Measurements from ENCODE around the gene CPVL.

CPVL gene

DNA sequence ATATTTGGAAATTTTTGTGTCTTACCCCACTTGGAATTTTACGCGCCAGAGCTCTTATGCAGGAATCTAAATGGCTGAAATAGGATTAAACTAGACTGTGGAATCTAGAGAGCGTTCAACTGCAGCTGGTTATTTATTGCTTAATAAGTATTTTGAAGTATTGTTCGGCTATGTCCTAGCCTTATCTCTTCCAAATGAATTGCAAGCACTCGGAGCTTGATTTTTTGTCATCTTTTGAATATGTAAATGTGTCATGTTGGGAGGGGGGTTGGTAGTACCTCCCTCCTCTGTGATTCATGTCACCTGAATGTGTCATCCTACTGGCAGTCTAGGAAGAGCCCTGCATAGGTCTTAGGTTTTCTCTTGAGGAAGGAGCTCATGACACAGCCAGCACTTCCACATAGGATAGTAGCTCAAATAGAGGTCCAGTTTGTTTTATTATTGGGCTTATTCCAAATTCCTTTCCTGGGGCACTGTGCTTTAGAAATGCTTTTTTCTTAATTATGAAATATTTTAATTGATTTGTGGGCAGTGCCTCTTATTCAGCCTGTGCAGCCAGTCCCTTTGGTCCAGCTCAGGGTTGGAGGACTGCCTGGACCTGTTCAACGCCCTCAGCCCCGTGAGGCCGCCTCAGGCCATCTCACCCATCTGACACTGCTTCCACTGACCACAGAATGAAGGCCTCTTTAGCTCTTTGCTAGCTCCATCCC is 165.7 kb downstream of the CPVL start:
- TF ChIP-seq TAF1 (IDR thresholded peaks at IDR 0.05; ENCODE audit: borderline replicate concordance, low read depth, low read length): no peak
- TF ChIP-seq POLR2AphosphoS5 (IDR thresholded peaks at IDR 0.05; ENCODE audit: low read depth, low read length): no peak
- no peak for TF ChIP-seq POLR2A (IDR thresholded peaks at IDR 0.05; ENCODE audit: low read depth, low read length)
- DNase-seq (ENCODE audit: insufficient read length) (no peak), FAIRE-seq (no peak)

DNA sequence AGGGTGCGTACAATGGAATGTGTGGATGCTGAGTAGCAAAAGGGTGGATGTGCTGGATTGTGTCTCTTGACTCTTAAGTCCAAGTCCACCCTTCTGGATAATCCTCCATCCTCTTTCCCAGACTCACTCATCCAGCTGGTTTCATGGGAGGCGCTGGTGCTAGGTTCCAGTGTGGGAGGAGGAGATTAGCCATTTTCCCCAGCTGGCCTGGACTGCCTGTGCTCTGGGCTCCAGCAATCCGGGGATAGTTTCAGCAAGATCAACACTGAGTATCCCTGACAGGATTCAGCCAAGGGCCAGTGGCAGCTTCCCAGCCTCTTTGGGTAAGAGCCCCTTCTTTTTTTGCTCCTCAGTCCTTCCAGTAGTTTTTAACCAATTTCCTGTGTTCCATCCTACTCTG is 166.6 kb downstream of the CPVL start:
- TF ChIP-seq POLR2A (IDR thresholded peaks at IDR 0.05; ENCODE audit: low read depth, low read length): no peak
- no peak for TF ChIP-seq POLR2AphosphoS5 (IDR thresholded peaks at IDR 0.05; ENCODE audit: low read depth, low read length)
- no peak for TF ChIP-seq TAF1 (IDR thresholded peaks at IDR 0.05; ENCODE audit: borderline replicate concordance, low read depth, low read length)
- FAIRE-seq: no peak
- DNase-seq (ENCODE audit: insufficient read length): no peak

DNA sequence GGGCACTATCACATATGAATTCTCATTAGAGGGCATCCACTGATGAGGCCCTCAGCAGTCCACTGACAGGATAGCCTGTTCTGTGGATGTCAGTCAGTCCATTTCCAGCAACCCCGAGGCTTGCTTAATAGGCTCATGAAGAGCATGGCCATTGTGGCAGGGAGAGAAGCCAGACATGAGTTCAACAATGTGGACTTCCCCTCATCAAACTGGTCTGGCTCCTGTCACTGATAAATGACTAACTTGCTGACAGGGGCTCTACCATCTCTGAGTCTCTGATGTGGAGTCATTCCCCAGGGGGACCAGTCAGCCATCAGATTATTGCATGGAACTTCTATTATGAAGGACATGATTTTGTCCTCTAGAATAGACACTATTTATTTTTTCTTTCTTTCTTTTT is 168.5 kb downstream of the CPVL start:
- FAIRE-seq (no peak), DNase-seq (ENCODE audit: insufficient read length) (no peak)
- TF ChIP-seq POLR2AphosphoS5 (IDR thresholded peaks at IDR 0.05; ENCODE audit: low read depth, low read length): no peak
- TF ChIP-seq TAF1 (IDR thresholded peaks at IDR 0.05; ENCODE audit: borderline replicate concordance, low read depth, low read length): no peak
- TF ChIP-seq POLR2A (IDR thresholded peaks at IDR 0.05; ENCODE audit: low read depth, low read length): no peak

DNA sequence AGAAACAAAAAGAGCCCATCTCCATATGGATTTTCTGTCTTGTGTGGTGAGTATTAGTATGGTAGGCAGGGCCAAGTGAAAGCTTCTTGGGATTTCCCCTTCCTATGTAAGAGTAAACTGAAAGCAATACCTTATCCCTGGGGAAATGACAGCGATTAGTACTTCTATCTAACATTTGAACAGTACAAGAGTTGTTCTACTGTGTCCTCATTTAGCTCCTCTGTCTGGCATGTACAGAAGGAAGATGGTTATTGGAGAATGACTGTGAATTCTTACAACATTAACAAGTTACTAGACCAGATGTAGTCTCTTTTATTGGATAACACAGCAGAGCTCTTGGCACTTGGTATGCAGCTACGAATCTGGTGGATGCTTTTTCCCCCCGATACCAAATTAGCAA is 170.3 kb downstream of the CPVL start:
- DNase-seq (ENCODE audit: insufficient read length) (no peak), FAIRE-seq (no peak)
- TF ChIP-seq POLR2AphosphoS5 (IDR thresholded peaks at IDR 0.05; ENCODE audit: low read depth, low read length) (no peak), POLR2A (IDR thresholded peaks at IDR 0.05; ENCODE audit: low read depth, low read length) (no peak), TAF1 (IDR thresholded peaks at IDR 0.05; ENCODE audit: borderline replicate concordance, low read depth, low read length) (no peak)

DNA sequence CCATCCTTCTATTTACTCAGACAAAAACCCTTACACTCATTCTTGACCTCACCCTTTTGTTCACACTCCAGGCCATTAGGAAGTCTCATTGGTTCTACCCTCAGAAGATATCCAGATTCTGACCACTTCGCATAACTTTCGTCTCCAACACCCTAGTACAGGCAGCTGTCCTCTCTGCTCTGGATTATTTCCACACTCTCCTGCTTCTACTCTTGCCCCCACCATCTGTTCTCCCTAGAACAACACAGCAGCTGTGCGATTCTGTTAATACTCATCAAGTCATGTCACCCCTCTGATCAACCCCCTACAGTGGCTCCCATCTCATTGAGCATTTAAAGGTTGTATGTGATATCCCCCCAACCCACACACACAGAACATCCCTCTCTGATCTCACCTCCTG is 172.7 kb downstream of the CPVL start:
- DNase-seq (ENCODE audit: insufficient read length) (no peak), FAIRE-seq (no peak)
- no peak for TF ChIP-seq TAF1 (IDR thresholded peaks at IDR 0.05; ENCODE audit: borderline replicate concordance, low read depth, low read length)
- TF ChIP-seq POLR2AphosphoS5 (IDR thresholded peaks at IDR 0.05; ENCODE audit: low read depth, low read length): no peak
- no peak for TF ChIP-seq POLR2A (IDR thresholded peaks at IDR 0.05; ENCODE audit: low read depth, low read length)

DNA sequence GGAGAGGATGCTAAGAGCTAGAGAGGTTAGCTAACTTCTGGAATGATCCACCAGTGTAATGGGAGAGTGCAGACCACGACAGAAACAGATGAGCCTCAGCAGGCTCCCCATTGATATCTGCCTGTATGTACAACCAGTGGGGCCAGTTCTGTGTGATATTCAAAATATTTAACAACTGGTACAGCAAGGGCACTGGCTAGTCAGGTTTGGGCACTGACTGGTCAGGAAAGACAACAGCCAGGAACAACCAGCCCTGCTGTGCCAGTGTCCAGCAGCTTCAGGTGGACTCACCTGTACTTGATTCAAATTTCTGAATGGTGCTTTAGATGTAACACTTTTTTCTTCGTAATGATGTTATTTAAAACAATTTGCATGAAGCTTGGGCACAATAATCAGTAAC is 182.3 kb downstream of the CPVL start:
- TF ChIP-seq POLR2AphosphoS5 (IDR thresholded peaks at IDR 0.05; ENCODE audit: low read depth, low read length) (no peak), POLR2A (IDR thresholded peaks at IDR 0.05; ENCODE audit: low read depth, low read length) (no peak)
- FAIRE-seq: no peak

DNA sequence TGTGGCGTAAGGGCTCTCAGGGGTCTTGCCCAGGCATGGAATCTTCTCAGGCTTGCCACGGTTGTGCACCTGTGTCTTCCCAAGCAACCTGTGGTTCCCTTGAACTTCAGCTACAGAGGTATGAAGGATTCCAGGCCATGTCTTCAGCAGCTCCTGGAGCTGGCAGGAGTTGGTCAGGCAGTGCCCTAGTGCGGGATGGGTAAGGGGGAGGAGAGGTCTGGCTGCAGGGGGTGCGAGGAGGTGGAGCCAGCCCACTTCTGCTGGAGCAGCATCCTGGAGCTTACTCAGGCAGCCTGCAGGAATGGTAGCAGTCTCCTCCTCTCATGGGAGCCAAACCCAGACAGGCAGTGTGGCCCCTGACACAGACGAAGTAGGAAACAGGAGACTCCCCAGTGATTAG is 184.4 kb downstream of the CPVL start:
- FAIRE-seq: no peak
- TF ChIP-seq POLR2A (IDR thresholded peaks at IDR 0.05; ENCODE audit: low read depth, low read length) (no peak), TAF1 (IDR thresholded peaks at IDR 0.05; ENCODE audit: borderline replicate concordance, low read depth, low read length) (no peak), POLR2AphosphoS5 (IDR thresholded peaks at IDR 0.05; ENCODE audit: low read depth, low read length) (no peak)
- no peak for DNase-seq (ENCODE audit: insufficient read length)

More for the DNA sequence above, 182.3 kb downstream of the CPVL start:
- no peak for DNase-seq (ENCODE audit: insufficient read length)

DNA sequence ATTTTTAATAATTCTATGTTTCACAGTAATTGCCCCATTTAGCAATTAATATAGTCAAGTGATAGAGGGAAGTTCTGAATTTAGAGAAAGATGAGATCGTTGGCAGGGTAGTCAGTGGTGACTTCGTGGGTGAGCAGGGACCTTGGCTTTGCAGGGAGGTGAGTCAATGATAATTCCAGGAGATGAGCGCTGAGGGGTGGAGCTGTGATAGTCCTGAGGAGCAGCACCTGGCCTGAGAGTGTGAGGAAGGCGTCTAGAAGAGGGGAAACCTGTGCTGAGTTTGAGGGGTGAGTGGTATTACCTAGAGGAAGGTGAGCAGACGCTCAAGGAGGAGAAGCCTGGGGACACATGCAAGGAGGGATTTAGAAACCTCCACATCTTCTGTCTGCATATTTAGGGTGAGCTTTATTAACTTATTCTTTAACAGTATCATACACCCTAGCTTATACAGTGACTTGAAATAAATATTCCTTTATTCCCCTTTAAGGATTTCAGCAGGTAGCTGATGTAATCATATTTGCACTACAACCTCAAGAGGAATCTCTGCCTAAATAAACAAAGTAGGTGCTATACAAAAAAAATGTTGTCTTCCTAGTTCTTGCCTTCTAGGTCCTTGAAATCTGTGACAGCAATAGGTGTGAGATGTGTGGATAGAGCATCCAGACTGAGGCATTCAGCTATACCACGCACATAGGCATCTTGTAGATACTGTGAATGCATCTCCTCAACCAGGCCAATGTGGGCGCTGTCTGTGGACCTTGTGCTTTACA is 186.1 kb downstream of the CPVL start:
- DNase-seq (ENCODE audit: insufficient read length): no peak
- TF ChIP-seq POLR2AphosphoS5 (IDR thresholded peaks at IDR 0.05; ENCODE audit: low read depth, low read length): no peak
- FAIRE-seq: no peak

DNA sequence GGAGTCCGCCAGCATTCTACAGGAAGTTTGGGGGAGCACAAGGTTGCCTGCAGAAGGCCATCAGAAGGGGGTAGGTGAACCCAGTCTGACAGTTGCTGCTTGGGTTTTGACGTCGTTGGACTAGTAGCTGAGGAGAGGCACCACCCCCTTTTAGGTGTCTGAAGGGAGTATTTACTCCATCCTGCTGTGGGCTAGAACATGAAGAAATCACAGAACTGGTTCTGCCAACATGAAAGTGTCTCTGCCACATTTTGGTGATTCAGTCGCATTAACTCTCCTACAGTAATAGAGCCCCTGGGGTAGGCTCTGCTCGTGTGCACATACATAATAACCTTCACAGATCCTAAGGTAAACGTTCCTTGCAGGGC is 187.4 kb downstream of the CPVL start:
- no peak for FAIRE-seq
- DNase-seq (ENCODE audit: insufficient read length): no peak
- TF ChIP-seq TAF1 (IDR thresholded peaks at IDR 0.05; ENCODE audit: borderline replicate concordance, low read depth, low read length) (no peak), POLR2A (IDR thresholded peaks at IDR 0.05; ENCODE audit: low read depth, low read length) (no peak), POLR2AphosphoS5 (IDR thresholded peaks at IDR 0.05; ENCODE audit: low read depth, low read length) (no peak)

DNA sequence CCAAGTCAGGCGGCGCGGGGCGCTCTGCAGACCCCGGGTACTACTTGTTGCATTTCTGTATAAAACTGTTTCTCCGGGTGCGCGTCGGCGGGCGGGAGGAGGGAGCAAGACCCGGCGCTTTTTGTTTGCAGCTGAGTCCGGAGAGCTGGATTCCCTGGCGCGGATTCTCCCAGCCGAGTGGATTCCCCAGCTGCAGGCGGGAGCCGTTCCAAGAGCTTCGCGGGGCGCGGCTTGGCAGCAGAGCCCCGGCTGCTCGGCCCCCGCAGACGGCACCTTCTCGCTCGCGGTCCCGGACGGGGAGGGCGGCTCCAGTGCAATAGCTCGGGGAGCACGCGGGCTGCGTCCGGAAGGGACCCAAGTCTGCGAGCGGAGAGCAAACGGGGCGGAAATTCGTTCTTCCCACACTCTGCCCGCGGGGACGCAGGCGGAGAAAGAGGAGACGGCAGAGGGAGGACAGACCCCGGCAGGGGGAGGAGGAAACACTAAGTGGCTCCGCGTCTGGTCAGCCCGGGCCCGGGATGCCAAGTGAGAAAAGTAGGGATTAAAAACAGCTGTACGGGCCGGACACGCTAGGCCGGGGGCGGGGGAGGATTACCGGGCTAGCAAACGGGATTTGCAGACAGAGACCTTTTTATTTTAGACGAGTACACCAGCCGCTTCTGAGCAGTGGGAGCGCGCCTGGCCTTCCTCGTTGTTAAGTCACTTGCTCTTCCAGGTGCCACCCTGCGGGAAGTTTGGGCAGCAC is 187.9 kb downstream of the CPVL start, which contains the start of gene TRIL:
Gene TRIL (minus strand): TSS at position 96 of the 745 bp plus-strand sequence. CDS start 284 bp downstream, outside the sequence.
- FAIRE-seq (no peak), DNase-seq (ENCODE audit: insufficient read length) (peak; percentile 11)
- TF ChIP-seq TAF1 (IDR thresholded peaks at IDR 0.05; ENCODE audit: borderline replicate concordance, low read depth, low read length) (no peak), POLR2AphosphoS5 (IDR thresholded peaks at IDR 0.05; ENCODE audit: low read depth, low read length) (no peak)

DNA sequence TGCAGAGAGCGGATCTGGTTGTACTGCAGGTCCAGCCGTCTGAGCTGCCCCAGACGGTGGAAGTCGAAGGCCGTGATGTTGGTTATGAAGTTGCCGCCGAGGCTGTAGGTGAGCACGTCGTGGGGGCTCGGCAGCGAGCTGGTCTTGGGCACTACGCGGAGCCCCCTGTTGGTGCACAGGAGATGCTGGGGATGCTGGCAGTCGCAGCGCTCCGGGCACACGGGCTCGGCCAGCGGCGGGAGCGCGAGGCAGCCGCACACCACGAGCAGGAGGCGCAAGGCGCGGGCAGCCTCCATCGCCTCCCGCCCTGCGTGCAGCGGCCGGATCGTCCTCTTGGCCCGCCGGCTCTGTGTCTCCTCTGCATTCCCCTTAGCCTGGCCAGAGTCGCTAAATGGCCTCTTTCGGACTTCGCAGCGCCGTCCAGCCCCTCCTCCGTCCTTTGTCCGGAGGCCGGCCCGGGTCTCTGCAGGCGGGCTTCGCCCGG is 188.5 kb downstream of the CPVL start:
- DNase-seq (ENCODE audit: insufficient read length) (peak; percentile 14), FAIRE-seq (no peak)
- no peak for TF ChIP-seq POLR2A (IDR thresholded peaks at IDR 0.05; ENCODE audit: low read depth, low read length)
- no peak for TF ChIP-seq POLR2AphosphoS5 (IDR thresholded peaks at IDR 0.05; ENCODE audit: low read depth, low read length)
- no peak for TF ChIP-seq TAF1 (IDR thresholded peaks at IDR 0.05; ENCODE audit: borderline replicate concordance, low read depth, low read length)

All from GM12892 (cell line).